ENCODE results near the gene SLC41A3. TPM values are rescaled to one million over a fixed set of nuclear protein-coding genes. Genes with fewer than 3 reads are reported as not detected.

SLC41A3 gene
- polyA plus RNA-seq, 2 of the 4 experiments (the other 2 are of a cell fraction): 18.9 to 24.2 TPM

DNA sequence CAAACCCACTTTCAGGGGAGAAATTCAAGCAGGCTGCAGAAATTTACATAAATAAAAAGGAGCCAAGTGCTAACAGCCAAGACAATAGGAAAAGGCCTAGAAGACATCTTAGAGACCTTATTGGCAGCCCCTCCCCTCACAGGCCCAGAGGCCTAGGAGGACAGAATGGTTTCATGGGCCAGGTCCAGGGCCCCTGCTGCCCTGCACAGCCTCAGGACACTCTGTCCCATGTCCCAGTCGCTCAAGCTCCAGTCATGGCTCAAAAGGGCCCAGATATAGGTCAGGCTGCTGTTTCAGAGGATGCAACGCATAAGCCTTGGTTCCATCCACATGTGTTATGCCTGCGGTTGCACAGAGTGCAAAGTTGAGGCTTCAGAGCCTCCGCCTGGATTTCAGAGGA lies 55.8 kb downstream of the SLC41A3 start:
- DNase-seq (ENCODE audit: low read depth in 1 of 2, low spot score in 1 of 2) (no peak), ATAC-seq (no peak), FAIRE-seq (no peak)
- CTCF ChIA-PET: interaction anchor here (0.6 kb wide), 1 partner anchor 888 kb away, joined by 5 read pairs; no protein-coding TSS in a partner anchor
- 70% methylated on average over 2 of the region's 4 CpGs for WGBS (ENCODE audit: missing lambda C conversion rate)
- TF ChIP-seq POLR2A (IDR thresholded peaks at IDR 0.05; ENCODE audit: low read length) (no peak), ZFP36 (IDR thresholded peaks at IDR 0.05; ENCODE audit: borderline replicate concordance, partially characterized antibody) (peak; percentile 88)
- Histone ChIP-seq H3K4me1 (no peaks in the 10 kb centered on the region), H3K4me2 (no peak overlapping the region), H3K9me3 (peaks cover 5% of the 10 kb centered on the region; the same call in 1 of the 3 replicates), H3K27ac (no peak overlapping the region), H3K4me3 (no peak overlapping the region)
- POLR2A ChIA-PET: no interaction called here

GRCh38 chr3:126026761-126027160 lies 57.2 kb downstream of the SLC41A3 start:
- no peak overlapping the region for H3K4me3 ChIP-seq
- H3K27ac ChIP-seq: no peak overlapping the region
- no peaks in the 10 kb centered on the region for H3K4me1 ChIP-seq
- H3K4me2 ChIP-seq: no peak overlapping the region
- POLR2A ChIA-PET: no interaction called here
- WGBS (ENCODE audit: missing lambda C conversion rate): 78% methylated on average over 6 of the region's 6 CpGs
- no peak for DNase-seq (ENCODE audit: low read depth in 1 of 2, low spot score in 1 of 2)
- TF ChIP-seq RNF2 (IDR thresholded peaks at IDR 0.05; ENCODE audit: borderline replicate concordance, low read depth) (no peak), RCOR1 (IDR thresholded peaks at IDR 0.05; ENCODE audit: low read depth, low read length) (no peak), BHLHE40 (IDR thresholded peaks at IDR 0.05; ENCODE audit: low read depth, low read length) (no peak), HMGXB4 (CRISPR knock-in tag; IDR thresholded peaks at IDR 0.05; ENCODE audit: borderline replicate concordance) (no peak), ZNF302 (CRISPR knock-in tag; IDR thresholded peaks at IDR 0.05) (no peak), E2F6 (IDR thresholded peaks at IDR 0.05; ENCODE audit: borderline replicate concordance, low read depth) (no peak), USF2 (IDR thresholded peaks at IDR 0.05) (no peak), GATA3 (IDR thresholded peaks at IDR 0.05; ENCODE audit: borderline replicate concordance) (no peak), CHD2 (IDR thresholded peaks at IDR 0.05; ENCODE audit: low read length, partially characterized antibody) (no peak), NFE2L2 (conservative IDR thresholded peaks at IDR 0.05; ENCODE audit: low read length) (no peak), REST (IDR thresholded peaks at IDR 0.05) (no peak), JUN (IDR thresholded peaks at IDR 0.05) (no peak), EP300 (IDR thresholded peaks at IDR 0.05) (no peak)
- TF ChIP-seq, protein P1, sequence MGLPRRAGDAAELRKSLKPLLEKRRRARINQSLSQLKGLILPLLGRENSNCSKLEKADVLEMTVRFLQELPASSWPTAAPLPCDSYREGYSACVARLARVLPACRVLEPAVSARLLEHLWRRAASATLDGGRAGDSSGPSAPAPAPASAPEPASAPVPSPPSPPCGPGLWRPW (IDR thresholded peaks at IDR 0.05): no peak
- ATAC-seq: no peak
- FAIRE-seq: no peak
- CTCF ChIA-PET: no interaction called here
- H3K9me3 ChIP-seq: peaks cover 5% of the 10 kb centered on the region; the same call in 1 of the 3 replicates

DNA sequence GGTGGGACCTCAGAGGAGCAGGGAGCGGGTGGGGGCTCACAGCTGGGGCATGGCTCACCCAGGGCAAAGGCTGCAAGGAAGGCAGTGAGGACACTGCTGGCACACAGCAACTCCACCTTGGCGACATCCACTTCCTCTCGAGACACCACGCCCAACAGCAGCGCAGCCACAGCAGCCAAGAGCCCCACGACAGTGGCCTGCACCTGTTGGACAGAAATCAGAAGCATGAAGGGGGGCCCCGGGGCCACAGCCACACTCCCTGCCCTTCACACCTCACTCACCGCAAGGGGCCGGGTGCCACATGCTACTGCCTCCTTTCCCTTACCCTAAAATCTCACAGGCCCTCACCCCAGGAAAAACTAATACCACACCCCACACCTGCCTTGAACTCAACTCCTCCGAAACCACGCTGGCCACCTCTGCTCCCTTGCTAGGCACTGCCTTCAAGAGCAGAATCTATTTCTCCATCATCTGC lies 57.6 kb downstream of the SLC41A3 start:
- no peak for ATAC-seq
- ChIA-PET CTCF (no interaction called here), POLR2A (no interaction called here)
- 92% methylated on average over 11 of the region's 11 CpGs for WGBS (ENCODE audit: missing lambda C conversion rate)
- Histone ChIP-seq H3K4me3 (no peak overlapping the region), H3K4me2 (no peak overlapping the region), H3K9me3 (peaks cover 5% of the 10 kb centered on the region; the same call in 1 of the 3 replicates), H3K4me1 (no peaks in the 10 kb centered on the region), H3K27ac (no peak overlapping the region)
- TF ChIP-seq ESRRA (IDR thresholded peaks at IDR 0.05; ENCODE audit: borderline replicate concordance, low read length) (no peak), PHF8 (IDR thresholded peaks at IDR 0.05; ENCODE audit: borderline replicate concordance, low read depth) (no peak), EHF (CRISPR knock-in tag; IDR thresholded peaks at IDR 0.05) (no peak), HOXB5 (CRISPR knock-in tag; IDR thresholded peaks at IDR 0.05) (no peak), KDM1A (IDR thresholded peaks at IDR 0.05; ENCODE audit: low read depth) (no peak), POLR2A (IDR thresholded peaks at IDR 0.05; ENCODE audit: low read length) (no peak), JUNB (IDR thresholded peaks at IDR 0.05) (no peak), CBX8 (IDR thresholded peaks at IDR 0.05) (no peak), USF2 (IDR thresholded peaks at IDR 0.05) (no peak), JUN (IDR thresholded peaks at IDR 0.05) (no peak), CHD2 (IDR thresholded peaks at IDR 0.05; ENCODE audit: low read length, partially characterized antibody) (no peak), RARB (CRISPR knock-in tag; IDR thresholded peaks at IDR 0.05) (no peak), ZFP36 (IDR thresholded peaks at IDR 0.05; ENCODE audit: borderline replicate concordance, partially characterized antibody) (no peak)
- TF ChIP-seq, protein P1 (IDR thresholded peaks at IDR 0.05): no peak
- FAIRE-seq: no peak
- no peak for DNase-seq (ENCODE audit: low read depth in 1 of 2, low spot score in 1 of 2)
